Measurements from ENCODE around the gene CBX3.
"Not testable (repeated sequence)": the region's sequence is repeated elsewhere in the genome, so short reads cannot be mapped to it uniquely, and the experiment has no call there.

Gene CBX3

GRCh38 chr7:26172048-26172447, 29.5 kb upstream of the CBX3 start:
- no peak for DNase-seq (ENCODE audit: low read depth in 2 of 2)
- TF ChIP-seq CTCF (IDR thresholded peaks at IDR 0.05; ENCODE audit: low read depth, low read length): no peak
- H3K4me3 ChIP-seq (replicated peaks in 1 of 2; ENCODE audit: low read depth in 2 of 2, low read length in 2 of 2): no peak overlapping the region

- not testable (repeated sequence) for H3K4me3 ChIP-seq (replicated peaks in 1 of 2; ENCODE audit: low read depth in 2 of 2, low read length in 2 of 2); DNase-seq (ENCODE audit: low read depth in 2 of 2)
Measured at GRCh38 chr7:26175903-26176302, 25.6 kb upstream of the CBX3 start.

- not testable (repeated sequence) for H3K4me3 ChIP-seq (replicated peaks in 1 of 2; ENCODE audit: low read depth in 2 of 2, low read length in 2 of 2); DNase-seq (ENCODE audit: low read depth in 2 of 2)
Measured at GRCh38 chr7:26176696-26177095, 24.8 kb upstream of the CBX3 start.

GRCh38 chr7:26177269-26177668, 24.3 kb upstream of the CBX3 start:
- H3K4me3 ChIP-seq (replicated peaks in 1 of 2; ENCODE audit: low read depth in 2 of 2, low read length in 2 of 2); DNase-seq (ENCODE audit: low read depth in 2 of 2): not testable (repeated sequence)

GRCh38 chr7:26178272-26178960, 23.1 kb upstream of the CBX3 start:
- DNase-seq (ENCODE audit: low read depth in 2 of 2): no peak
- TF ChIP-seq CTCF (IDR thresholded peaks at IDR 0.05; ENCODE audit: low read depth, low read length): no peak
- no peak overlapping the region for H3K4me3 ChIP-seq (replicated peaks in 1 of 2; ENCODE audit: low read depth in 2 of 2, low read length in 2 of 2)

GRCh38 chr7:26179422-26179821, 22.1 kb upstream of the CBX3 start:
- no peak for TF ChIP-seq CTCF (IDR thresholded peaks at IDR 0.05; ENCODE audit: low read depth, low read length)
- H3K4me3 ChIP-seq (replicated peaks in 1 of 2; ENCODE audit: low read depth in 2 of 2, low read length in 2 of 2): no peak overlapping the region
- no peak for DNase-seq (ENCODE audit: low read depth in 2 of 2)

GRCh38 chr7:26179826-26180497, 21.6 kb upstream of the CBX3 start:
- H3K4me3 ChIP-seq (replicated peaks in 1 of 2; ENCODE audit: low read depth in 2 of 2, low read length in 2 of 2): no peak overlapping the region
- TF ChIP-seq CTCF (IDR thresholded peaks at IDR 0.05; ENCODE audit: low read depth, low read length): no peak
- DNase-seq (ENCODE audit: low read depth in 2 of 2): no peak

GRCh38 chr7:26180792-26181198, 20.8 kb upstream of the CBX3 start:
- H3K4me3 ChIP-seq (replicated peaks in 1 of 2; ENCODE audit: low read depth in 2 of 2, low read length in 2 of 2): no peak overlapping the region
- DNase-seq (ENCODE audit: low read depth in 2 of 2): peak in 1 of 2 donors; percentile 48
- TF ChIP-seq CTCF (IDR thresholded peaks at IDR 0.05; ENCODE audit: low read depth, low read length): no peak
